Endothelial cell of hepatic sinusoid (primary cell): ENCODE measurements around the gene P2RY6.

Experiments used
- in situ Hi-C: cut with HindIII; loops from 2 replicates; pipeline ENCODE4 v1.10.0; 2017; ENCODE audit warnings: low sequenced_read_pairs

The P2RY6 gene

DNA sequence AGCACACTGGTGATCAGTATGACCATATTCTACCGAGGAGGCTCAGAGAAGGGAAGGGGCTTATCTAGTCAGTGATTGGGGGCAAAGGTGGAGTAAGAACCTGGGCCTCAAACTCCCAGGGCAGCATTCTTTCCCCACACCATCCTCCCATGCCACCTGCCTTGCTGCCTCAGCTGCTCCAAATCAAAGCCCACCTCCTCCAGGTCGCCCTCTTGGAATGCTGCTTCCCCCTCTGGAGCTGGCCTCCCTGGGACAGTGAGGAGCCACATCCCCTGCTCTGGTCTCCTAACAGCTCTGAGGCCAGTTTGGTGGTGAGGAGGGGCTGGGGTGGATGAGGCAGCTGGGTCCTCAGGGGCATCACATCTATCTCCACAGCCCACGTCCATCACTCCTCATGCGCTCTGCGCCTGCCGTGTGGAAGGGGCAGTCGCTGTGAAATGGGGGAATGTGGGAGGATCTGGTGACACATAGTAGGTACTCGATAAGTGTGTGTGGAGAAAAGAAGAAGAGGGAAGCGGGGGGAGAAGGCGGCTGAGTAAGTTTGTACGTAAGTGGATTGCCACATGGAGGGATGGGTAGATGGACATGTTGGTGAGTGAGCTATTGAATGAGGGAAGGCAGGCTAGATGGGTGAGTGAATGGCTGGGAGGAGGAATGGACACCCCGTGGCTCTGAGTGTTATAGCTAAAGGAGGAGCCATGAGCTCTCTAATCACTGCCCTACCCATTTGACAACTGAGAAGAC lies 19.8 kb downstream of the P2RY6 start:
- in situ Hi-C loops, result no loop called here

DNA sequence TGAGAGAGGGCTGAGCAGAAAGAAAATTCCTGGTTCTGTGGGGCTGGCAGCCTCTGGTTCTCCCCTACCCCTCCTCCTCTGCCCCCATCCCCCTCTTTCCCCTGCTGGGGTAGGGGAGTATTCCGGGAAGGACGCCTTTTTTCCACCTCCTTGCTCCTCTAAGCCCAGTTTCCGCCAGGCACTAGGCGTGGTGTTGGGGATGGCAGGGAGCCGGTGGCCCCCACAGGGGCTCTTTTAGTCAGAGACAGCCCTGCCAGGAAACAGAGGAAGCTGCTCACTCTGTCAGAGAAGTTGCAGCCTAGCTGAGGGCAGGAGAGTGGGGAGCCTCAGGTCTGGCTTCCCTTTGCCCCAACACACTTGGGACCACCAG lies 20.4 kb downstream of the P2RY6 start:
- in situ Hi-C loops, result no loop called here

DNA sequence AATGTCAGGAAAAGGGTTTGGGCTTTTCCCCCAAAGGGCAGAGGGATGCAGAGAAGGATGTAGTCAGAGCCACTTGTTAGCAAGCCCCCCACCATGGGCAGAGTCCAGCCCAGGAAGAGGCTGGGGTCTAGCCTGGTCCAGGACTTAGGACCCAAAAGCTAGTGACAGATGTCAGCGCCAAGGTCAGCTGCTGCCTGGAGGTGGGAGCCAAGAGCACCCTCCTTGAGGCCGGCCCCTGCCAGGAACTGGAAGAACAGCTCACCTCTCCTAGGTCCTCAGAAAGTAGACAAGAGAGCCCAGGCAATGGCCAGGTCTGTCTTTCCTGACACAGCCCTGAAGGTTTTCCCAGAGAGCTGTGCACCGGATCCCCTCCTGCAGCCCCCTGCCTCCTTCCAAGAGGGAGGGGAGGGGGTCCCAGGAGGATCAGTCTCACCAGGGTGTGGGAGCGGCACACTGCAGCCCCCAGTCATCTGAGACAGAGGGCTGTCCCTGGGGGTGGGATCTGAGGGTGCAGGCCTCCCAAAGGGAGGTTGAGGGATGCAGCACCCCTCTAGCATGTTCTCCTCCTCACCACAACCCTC lies 21.3 kb downstream of the P2RY6 start:
- in situ Hi-C loops, result no loop called here

DNA sequence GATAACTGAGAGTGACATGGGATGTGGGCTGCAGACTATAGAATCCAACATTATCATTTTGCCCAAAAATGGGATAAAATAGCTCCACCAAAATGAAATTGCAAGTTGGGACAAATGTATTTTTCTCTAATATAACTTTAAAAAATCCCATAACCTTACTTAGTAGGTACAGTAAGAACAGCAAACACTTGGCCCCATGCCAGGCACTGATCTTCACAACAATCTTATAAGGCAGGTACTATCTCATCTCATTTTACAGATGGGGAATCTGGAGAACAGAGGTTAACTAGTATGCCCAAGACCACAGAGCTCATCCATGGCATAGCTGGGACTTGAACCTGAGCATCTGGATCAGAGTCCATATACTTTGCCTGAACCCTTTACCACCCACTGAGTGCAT lies 22.5 kb downstream of the P2RY6 start:
- in situ Hi-C loops, result loop anchor here (5.0 kb wide), 1 partner anchor 43 kb away; no protein-coding TSS in a partner anchor

DNA sequence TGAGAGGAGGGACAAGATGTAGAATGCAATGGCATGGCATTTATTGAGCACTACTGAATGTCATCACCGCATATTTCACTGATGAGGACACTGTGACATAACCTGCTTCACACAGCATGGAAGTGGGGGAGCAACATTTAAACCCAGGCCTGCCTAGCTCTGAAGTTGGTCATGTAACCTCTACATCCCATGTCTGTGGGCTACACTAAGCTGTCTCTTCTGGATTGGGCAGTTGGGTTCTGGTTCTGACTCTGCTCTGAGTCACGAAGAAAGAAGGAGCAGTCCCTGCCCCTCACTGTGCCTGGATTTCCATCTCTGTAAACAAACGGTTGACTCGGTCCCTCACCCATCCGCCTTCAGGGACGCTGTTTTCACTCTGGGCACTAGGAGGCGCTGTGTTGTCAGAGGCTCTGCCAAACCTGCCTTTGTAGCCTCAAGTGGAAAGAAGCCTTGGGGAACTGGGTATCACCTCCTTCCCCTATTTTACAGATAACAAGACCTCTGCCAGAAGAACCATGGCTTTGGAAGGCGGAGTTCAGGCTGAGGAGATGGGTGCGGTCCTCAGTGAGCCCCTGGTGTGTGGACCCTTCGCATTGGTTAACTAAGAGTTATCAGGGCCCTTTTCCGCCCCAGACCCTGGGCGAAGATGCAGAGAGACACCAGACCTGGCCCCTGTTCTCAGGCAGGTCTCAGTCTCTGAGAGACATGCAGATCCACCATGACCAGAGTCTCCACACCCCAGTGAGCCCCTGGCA lies 23.3 kb downstream of the P2RY6 start:
- in situ Hi-C loops, result loop anchor here (5.0 kb wide), 1 partner anchor 42 kb away; no protein-coding TSS in a partner anchor

DNA sequence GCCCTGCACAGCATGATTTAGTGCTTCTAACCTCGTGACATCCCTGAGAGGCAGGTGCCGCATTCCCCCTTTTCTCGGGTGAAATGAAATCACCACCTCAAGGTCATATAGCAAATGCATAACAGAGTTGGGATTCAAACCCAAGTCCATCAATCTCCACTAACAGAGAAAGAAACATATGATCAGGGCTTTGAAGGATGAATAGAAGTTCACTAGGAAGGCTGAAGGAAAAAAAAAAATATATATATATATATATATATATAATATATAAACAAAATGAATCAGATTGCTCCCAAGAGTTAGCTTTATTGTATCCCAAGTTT lies 23.8 kb downstream of the P2RY6 start:
- in situ Hi-C loops, result loop anchor here (5.0 kb wide), 1 partner anchor 41 kb away; no protein-coding TSS in a partner anchor

DNA sequence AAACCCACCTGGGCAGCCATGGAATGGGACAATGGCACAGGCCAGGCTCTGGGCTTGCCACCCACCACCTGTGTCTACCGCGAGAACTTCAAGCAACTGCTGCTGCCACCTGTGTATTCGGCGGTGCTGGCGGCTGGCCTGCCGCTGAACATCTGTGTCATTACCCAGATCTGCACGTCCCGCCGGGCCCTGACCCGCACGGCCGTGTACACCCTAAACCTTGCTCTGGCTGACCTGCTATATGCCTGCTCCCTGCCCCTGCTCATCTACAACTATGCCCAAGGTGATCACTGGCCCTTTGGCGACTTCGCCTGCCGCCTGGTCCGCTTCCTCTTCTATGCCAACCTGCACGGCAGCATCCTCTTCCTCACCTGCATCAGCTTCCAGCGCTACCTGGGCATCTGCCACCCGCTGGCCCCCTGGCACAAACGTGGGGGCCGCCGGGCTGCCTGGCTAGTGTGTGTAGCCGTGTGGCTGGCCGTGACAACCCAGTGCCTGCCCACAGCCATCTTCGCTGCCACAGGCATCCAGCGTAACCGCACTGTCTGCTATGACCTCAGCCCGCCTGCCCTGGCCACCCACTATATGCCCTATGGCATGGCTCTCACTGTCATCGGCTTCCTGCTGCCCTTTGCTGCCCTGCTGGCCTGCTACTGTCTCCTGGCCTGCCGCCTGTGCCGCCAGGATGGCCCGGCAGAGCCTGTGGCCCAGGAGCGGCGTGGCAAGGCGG lies 24.5 kb downstream of the P2RY6 start:
- in situ Hi-C loops, result loop anchor here (5.0 kb wide), 1 partner anchor 41 kb away; no protein-coding TSS in a partner anchor

DNA sequence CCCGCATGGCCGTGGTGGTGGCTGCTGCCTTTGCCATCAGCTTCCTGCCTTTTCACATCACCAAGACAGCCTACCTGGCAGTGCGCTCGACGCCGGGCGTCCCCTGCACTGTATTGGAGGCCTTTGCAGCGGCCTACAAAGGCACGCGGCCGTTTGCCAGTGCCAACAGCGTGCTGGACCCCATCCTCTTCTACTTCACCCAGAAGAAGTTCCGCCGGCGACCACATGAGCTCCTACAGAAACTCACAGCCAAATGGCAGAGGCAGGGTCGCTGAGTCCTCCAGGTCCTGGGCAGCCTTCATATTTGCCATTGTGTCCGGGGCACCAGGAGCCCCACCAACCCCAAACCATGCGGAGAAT lies 25.1 kb downstream of the P2RY6 start:
- in situ Hi-C loops, result loop anchor here (5.0 kb wide), 1 partner anchor 40 kb away; no protein-coding TSS in a partner anchor

DNA sequence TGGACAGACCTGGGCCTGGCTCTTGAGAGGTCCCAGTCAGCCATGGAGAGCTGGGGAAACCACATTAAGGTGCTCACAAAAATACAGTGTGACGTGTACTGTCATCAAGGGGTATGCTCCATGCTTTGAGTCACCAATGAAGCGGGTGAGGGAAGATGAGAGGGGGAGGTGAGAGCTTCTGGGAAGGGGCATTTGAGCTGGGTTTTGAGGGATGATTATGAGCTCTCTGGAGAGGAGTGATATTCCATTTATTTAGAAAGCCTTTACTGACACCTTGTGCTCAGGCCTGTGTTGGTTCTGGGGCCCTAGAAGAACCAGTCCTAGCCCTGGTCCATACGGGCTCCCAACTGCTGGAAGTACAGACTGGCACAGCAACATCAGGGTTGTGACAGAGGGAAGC lies 25.6 kb downstream of the P2RY6 start:
- in situ Hi-C loops, result loop anchor here (5.0 kb wide), 1 partner anchor 40 kb away; no protein-coding TSS in a partner anchor

DNA sequence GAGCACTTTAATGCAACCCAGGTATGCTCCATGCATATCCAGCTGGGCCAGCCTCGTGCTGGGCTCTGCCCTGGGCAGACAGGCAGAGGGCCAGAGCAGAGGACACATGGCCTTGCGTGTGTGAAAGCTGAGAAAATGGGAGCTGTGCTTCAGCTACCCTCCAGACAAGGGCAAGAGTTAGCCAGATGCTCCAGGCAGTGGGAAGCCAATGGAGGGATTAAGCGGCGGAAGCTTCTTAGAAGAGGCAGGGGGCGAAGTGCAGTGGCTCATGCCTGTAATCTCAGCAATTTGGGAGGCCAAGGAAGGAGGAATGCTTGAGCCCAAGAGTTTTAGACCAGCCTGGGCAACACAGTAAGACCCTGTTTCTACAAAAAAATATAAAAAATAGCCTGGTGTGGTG lies 26.1 kb downstream of the P2RY6 start:
- in situ Hi-C loops, result loop anchor here (5.0 kb wide), 1 partner anchor 39 kb away; no protein-coding TSS in a partner anchor

DNA sequence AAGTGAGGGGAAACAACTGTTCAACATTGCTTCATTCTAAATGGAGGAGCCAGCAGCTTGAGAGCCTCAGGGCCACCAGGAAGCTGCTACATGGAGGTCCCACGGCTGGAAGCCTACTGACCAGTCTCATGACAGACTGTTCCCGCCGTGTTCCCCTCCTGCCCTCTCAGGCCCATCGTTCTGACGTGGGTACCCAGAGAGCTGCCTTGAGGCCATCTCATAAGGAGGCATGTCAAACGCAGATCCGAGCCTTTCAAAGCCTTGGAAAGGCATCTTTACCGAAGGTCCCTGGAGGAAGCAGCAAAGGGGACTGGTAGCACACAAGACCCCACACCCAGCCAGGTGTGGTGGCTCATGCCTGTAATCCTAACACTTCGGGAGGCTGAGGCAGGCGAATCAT lies 27.6 kb downstream of the P2RY6 start:
- in situ Hi-C loops, result loop anchor here (5.0 kb wide), 1 partner anchor 38 kb away; no protein-coding TSS in a partner anchor

DNA sequence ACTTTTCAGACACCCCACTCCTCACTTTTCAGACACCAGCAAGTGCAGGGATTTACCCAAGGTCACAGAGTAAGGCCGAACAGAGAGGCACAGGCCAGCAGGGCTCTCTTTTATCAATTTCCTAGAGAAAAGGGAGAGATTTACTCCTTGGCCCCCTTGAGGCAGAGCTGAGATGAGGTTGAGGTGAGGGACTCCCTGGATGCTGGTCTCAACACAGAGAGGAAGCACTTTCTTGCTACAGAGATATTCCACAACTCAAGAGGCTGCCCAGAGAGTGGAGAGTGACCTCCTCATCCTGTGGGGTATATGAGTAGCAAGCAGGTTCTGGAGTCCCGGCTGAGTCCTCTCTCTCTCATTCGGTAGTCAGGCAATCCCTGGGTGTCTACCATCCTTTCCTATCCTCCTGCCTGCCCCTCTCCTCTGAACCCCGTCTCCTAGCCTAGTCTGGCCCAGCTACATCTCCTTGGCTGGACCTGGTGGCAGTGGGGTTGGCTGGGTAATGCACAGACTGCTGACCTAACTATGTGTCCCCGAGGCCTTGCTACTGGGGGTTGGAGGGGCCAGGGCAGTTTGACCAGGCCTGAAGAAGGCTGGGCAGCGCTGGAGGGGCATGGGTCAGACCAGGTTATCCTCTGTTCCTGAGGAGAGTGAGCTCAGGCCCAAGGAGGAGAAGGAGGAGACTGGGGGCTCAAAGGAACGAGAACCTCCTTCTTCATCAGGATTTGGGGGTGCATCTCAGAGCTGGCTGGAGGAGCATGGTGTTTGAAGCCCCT lies 34.1 kb downstream of the P2RY6 start:
- in situ Hi-C loops, result no loop called here

DNA sequence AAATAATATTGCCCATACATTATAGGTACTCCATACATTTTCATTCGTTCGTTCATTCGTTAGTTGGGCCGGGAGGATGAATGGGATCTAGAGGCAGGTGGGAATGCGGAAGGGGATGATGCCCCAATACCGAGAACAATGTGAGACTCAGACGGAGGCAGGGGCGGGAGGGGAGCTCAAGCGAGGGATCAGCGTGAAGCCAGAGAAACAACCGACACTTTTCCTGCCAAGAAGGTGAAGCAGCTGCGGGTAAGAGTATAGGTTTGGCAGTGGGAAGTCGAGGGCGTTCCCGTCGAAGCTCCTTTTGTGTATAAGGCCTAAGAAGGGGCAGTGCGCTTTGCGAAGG lies 34.8 kb downstream of the P2RY6 start:
- in situ Hi-C loops, result no loop called here

DNA sequence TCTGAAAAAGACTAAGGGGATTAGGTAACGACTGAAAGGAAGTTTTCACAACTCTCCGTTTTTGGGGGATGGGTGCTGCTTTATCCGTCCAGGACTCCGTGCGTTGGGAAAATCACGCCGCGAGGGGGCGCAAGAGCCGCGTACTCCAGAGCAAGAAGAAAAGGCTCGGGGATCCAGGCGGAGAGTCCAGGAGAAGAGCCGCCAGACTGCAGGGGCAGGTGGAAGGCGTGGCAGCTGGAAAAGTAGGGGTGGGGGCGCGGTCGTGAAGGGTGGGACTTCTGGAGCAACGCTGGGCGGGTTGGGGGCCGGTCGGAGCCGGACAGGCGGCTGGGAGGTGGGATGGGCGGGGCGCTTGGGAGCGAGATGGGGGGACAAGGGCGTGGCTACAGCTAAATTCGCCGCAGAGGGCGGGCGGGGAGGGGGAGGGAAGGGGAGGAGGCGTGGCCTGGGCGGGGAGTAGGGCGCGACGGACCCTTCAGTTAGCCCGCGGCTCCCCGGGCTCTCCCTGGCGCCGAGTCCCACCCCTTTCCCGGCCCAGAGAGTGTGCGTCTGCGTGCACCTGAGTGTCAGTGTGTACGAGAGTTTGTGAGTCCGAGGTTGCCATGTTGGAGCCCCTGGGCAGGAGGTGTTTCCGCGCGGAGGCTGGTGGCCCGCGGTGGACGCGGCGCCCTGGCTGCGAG lies 35.3 kb downstream of the P2RY6 start:
- in situ Hi-C loops, result no loop called here

DNA sequence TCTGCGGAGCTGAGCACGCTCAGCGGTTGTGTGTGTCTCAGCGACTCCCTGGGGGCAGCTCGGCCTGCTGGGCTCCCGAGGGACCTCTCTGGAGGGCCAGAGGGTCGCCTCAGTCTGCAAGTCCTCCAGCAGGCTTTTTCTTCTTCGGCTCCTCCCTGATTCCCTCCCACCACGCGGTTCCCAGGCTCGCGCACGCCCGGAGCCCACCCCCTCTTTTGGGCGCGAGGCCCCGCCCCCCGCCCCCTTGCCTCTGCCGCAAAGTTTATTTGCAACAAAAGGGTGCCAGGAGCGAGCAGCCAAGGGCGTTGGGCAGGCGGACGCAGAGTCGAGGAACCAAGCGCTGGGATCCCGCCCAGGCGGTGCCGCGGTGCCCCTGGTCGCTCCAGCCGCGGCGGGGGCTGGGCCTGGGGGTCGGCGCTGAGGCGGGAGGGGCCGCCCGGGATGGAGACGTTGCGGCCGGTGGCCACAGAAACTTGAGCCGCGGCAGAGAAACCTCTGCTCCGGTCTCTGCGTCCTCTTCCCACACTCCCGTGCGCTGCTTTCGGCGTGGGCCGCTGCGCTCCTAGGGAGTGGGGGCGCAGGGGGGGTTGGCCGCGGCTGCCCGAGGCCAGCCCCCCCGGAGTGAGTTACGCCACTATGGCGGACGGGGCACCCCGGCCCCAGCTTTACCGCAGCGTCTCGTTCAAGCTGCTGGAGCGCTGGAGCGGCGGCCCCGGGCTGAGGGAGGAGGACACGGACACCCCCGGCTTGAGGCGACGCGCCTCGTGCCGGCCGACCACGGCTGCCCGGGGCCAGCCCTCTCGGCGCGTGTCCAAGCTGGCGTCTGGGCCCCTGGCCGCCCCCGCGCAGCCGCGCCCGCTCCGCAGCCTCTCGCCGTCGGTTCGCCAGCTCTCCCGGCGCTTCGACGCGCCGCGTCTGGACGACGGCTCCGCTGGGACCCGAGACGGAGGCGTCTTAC lies 36.1 kb downstream of the P2RY6 start, which contains the start of gene ARHGEF17:
Gene ARHGEF17, plus strand, starts transcription at position 274 of the 958 bp plus-strand sequence. Its CDS starts 363 bp downstream, at position 637.
- in situ Hi-C loops, result no loop called here

DNA sequence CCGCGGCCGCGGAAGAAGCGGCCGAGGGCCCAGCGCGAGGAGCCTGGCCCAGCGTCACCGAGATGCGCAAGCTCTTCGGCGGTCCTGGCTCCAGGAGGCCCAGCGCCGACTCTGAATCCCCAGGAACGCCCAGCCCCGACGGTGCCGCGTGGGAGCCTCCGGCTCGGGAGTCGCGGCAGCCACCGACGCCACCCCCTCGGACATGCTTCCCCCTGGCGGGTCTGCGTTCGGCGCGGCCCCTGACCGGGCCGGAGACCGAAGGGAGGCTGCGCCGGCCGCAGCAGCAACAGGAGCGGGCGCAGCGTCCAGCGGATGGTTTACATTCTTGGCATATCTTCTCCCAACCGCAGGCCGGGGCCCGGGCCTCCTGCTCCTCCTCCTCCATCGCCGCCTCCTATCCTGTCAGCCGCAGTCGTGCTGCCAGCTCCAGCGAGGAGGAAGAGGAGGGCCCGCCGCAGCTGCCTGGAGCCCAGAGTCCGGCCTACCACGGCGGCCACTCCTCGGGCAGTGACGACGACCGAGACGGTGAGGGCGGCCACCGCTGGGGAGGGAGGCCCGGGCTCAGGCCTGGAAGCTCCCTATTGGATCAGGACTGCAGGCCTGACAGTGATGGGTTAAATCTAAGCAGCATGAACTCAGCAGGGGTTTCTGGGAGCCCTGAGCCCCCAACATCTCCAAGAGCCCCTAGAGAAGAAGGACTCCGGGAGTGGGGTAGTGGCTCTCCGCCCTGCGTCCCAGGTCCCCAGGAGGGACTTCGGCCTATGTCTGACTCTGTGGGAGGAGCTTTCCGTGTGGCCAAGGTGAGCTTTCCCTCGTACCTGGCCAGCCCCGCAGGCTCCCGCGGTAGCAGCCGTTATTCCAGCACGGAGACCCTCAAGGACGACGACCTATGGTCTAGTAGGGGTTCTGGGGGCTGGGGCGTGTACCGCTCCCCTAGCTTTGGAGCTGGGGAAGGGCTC lies 37.1 kb downstream of the P2RY6 start:
- in situ Hi-C loops, result no loop called here

DNA sequence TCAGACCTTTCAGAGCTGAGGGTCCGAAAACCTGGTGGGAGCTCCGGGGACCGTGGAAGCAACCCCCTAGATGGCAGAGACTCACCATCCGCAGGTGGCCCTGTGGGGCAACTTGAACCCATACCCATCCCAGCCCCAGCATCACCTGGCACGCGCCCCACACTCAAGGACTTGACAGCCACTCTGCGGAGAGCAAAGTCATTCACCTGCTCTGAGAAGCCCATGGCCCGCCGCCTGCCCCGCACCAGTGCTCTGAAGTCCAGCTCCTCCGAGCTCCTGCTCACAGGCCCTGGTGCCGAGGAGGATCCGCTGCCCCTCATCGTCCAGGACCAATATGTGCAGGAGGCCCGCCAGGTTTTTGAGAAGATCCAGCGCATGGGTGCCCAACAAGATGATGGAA lies 37.9 kb downstream of the P2RY6 start:
- in situ Hi-C loops, result loop anchor here (5.0 kb wide), 1 partner anchor 87 kb away; no protein-coding TSS in a partner anchor
